ENCODE data around the gene CRYBG1. TPM values are rescaled to one million over a fixed set of nuclear protein-coding genes. Genes with fewer than 3 reads are reported as not detected.

The CRYBG1 gene
- total and polyA plus RNA-seq, 10 of the 15 experiments (the other 5 are each of a cell fraction or from before 2014, with no cell fraction given): 6.5 to 57.0 (median 25.2) TPM

- H2AFZ ChIP-seq (ENCODE audit: control insufficient read depth, low read depth, low read length): no peak overlapping the region
- ChIA-PET POLR2A (interaction anchor here (0.9 kb wide), 1 partner anchor 11 kb away, joined by 3 read pairs; no protein-coding TSS in a partner anchor), CTCF (interaction anchor here (1.2 to 17.0 kb wide), 8 partner anchors 72 to 556 kb away, joined by 3 to 403 read pairs (median 4); no protein-coding TSS in a partner anchor), SMC1A (ENCODE audit: uncharacterized antibody, unreplicated experiment) (interaction anchor here (0.7 to 3.5 kb wide), 7 partner anchors 71 to 539 kb away, joined by 3 to 16 read pairs (median 4); no protein-coding TSS in a partner anchor), RAD21 (ENCODE audit: unreplicated experiment) (interaction anchor here (1.3 to 3.2 kb wide), 2 partner anchors 539 to 557 kb away, joined by 4 to 10 read pairs; no protein-coding TSS in a partner anchor)
- H3K4me3 ChIP-seq: no peak overlapping the region
- H3K27me3 ChIP-seq (replicated peaks in 1 of 2; ENCODE audit: control insufficient read depth in 2 of 2, insufficient read depth in 2 of 2, low read length in 1 of 2): no peaks in the 10 kb centered on the region; a peak in 2 of 4 replicates
- no TSS peak for BruUV-seq (replicated peaks)
- H3K79me2 ChIP-seq (ENCODE audit: control insufficient read depth, insufficient read depth, low read length): no peaks in the 10 kb centered on the region
- 8% methylated on average over 2 of the region's 2 CpGs for WGBS (ENCODE audit: insufficient coverage, insufficient replicate concordance, low lambda C conversion rate, missing lambda C conversion rate)
- no peaks in the 10 kb centered on the region for H3K9me3 ChIP-seq (replicated peaks; ENCODE audit: control insufficient read depth, insufficient read depth, low read length)
- TF ChIP-seq HDAC2 (IDR thresholded peaks at IDR 0.05) (no peak), CHD4 (IDR thresholded peaks at IDR 0.05) (no peak), IRF5 (IDR thresholded peaks at IDR 0.05; ENCODE audit: borderline replicate concordance) (no peak), CTCF (IDR thresholded peaks at IDR 0.05 in 2 of 3, conservative IDR thresholded peaks at IDR 0.05 in 1 of 3; ENCODE audit: control insufficient read depth in 2 of 3, extremely low read depth in 1 of 3, insufficient read depth in 1 of 3, low read depth in 3 of 3, low read length in 3 of 3) (no peak), WRNIP1 (IDR thresholded peaks at IDR 0.05; ENCODE audit: borderline replicate concordance, low read depth, low read length) (no peak), SMAD1 (IDR thresholded peaks at IDR 0.05; ENCODE audit: low read depth, partially characterized antibody) (no peak), ATF2 (IDR thresholded peaks at IDR 0.05; ENCODE audit: low read length) (no peak), MEF2B (IDR thresholded peaks at IDR 0.05; ENCODE audit: partially characterized antibody, poor library complexity, severe bottlenecking) (no peak), SMC3 (IDR thresholded peaks at IDR 0.05; ENCODE audit: borderline replicate concordance, low read length) (no peak), BMI1 (IDR thresholded peaks at IDR 0.05; ENCODE audit: borderline replicate concordance) (no peak), MLLT1 (IDR thresholded peaks at IDR 0.05) (no peak), CBFB (IDR thresholded peaks at IDR 0.05; ENCODE audit: low read depth) (no peak)
- ATAC-seq (no peak), DNase-seq (ENCODE audit: low read depth, low spot score) (no peak), FAIRE-seq (no peak)
- intact Hi-C loops (cut with micrococcal nuclease; ENCODE audit: unreplicated experiment) (no loop called here), in situ Hi-C loops (cut with MboI) (no loop called here)
- no peaks in the 10 kb centered on the region for H4K20me1 ChIP-seq (ENCODE audit: control insufficient read depth, insufficient read depth)
- H3K4me1 ChIP-seq (ENCODE audit: control insufficient read depth, insufficient read depth, low read length): no peaks in the 10 kb centered on the region
- H3K4me2 ChIP-seq (ENCODE audit: control insufficient read depth, insufficient read depth): no peak overlapping the region
- no peak overlapping the region for H3K9ac ChIP-seq (ENCODE audit: control insufficient read depth, insufficient read depth, low read length)
- H3K36me3 ChIP-seq (ENCODE audit: control insufficient read depth in 2 of 2, insufficient read depth in 2 of 2, low read length in 1 of 2): no peaks in the 10 kb centered on the region
- no peak overlapping the region for H3K27ac ChIP-seq (ENCODE audit: control insufficient read depth, insufficient read depth)
Measured at GRCh38 chr6:106440546-106440945, 80.0 kb downstream of the CRYBG1 start.
